Trophoblast cell (in vitro differentiated cells and primary cell): ENCODE data around the gene XNDC1N.

Experiments used
- DNase-seq, 2 donors: peaks; one replicate each; pipeline ENCODE4 v3.0.0-alpha.2; 2016
- H2AFZ ChIP-seq: 2 replicates; pipeline ENCODE4 v1.6.1; 2013; ENCODE audit warnings: low read length, moderate library complexity, mild to moderate bottlenecking; ENCODE audit not compliant: insufficient read depth, poor library complexity
- H2AK5ac ChIP-seq: 2 replicates; pipeline ENCODE4 v1.6.1; 2013; ENCODE audit warnings: mild to moderate bottlenecking, low read length
- H2BK120ac ChIP-seq: 2 replicates; pipeline ENCODE4 v1.6.1; 2013; ENCODE audit warnings: low read length, mild to moderate bottlenecking, moderate library complexity; ENCODE audit not compliant: insufficient read depth, poor library complexity
- H2BK12ac ChIP-seq: 2 replicates; pipeline ENCODE4 v1.6.1; 2013; ENCODE audit warnings: mild to moderate bottlenecking, low read length, moderate library complexity
- H2BK5ac ChIP-seq: 2 replicates; pipeline ENCODE4 v1.6.1; 2013; ENCODE audit warnings: low read length, low read depth, moderate library complexity, mild to moderate bottlenecking; ENCODE audit not compliant: poor library complexity
- H3K14ac ChIP-seq: 2 replicates; pipeline ENCODE4 v1.6.1; 2013; ENCODE audit warnings: mild to moderate bottlenecking, low read length
- H3K18ac ChIP-seq: 2 replicates; pipeline ENCODE4 v1.6.1; 2013; ENCODE audit warnings: mild to moderate bottlenecking, low read length
- H3K23ac ChIP-seq: 2 replicates; pipeline ENCODE4 v1.6.1; 2013; ENCODE audit warnings: low read length
- H3K27ac ChIP-seq: 2 replicates; pipeline ENCODE4 v1.5.1; 2013; ENCODE audit warnings: low read depth, mild to moderate bottlenecking, inconsistent platforms, low read length, moderate library complexity
- H3K27me3 ChIP-seq: 2 replicates; pipeline ENCODE4 v1.6.1; 2013; ENCODE audit warnings: inconsistent platforms, mild to moderate bottlenecking, low read length, moderate library complexity; ENCODE audit not compliant: insufficient read depth
- H3K36me3 ChIP-seq, 2 experiments: 1 replicate in 1 of 2; 2 replicates in 1 of 2; pipeline ENCODE4 v1.6.1; 2013; ENCODE audit warnings: low read length in 2 of 2, mild to moderate bottlenecking in 2 of 2, moderate library complexity in 1 of 2; ENCODE audit not compliant: insufficient read depth in 2 of 2, control insufficient read depth in 1 of 2
- H3K4ac ChIP-seq: 2 replicates; pipeline ENCODE4 v1.6.1; 2013; ENCODE audit warnings: low read depth, mild to moderate bottlenecking, low read length, moderate library complexity
- H3K4me1 ChIP-seq, 2 experiments: 1 replicate in 1 of 2; 2 replicates in 1 of 2; pipeline ENCODE4 v1.6.1; 2013; ENCODE audit warnings: low read length in 2 of 2, mild to moderate bottlenecking in 2 of 2, moderate library complexity in 1 of 2; ENCODE audit not compliant: insufficient read depth in 2 of 2, control insufficient read depth in 1 of 2
- H3K4me2 ChIP-seq: 2 replicates; pipeline ENCODE4 v1.6.1; 2013; ENCODE audit warnings: inconsistent platforms, mild to moderate bottlenecking, low read length, moderate library complexity
- H3K4me3 ChIP-seq: 2 replicates; pipeline ENCODE4 v1.5.1; 2013; ENCODE audit warnings: mild to moderate bottlenecking, low read depth, low read length, inconsistent platforms
- H3K79me1 ChIP-seq: one replicate; pipeline ENCODE4 v1.6.1; 2013; ENCODE audit warnings: low read length
- H3K79me2 ChIP-seq: 2 replicates; pipeline ENCODE4 v1.6.1; 2013; ENCODE audit warnings: low read length, mild to moderate bottlenecking; ENCODE audit not compliant: control insufficient read depth, insufficient read depth, poor library complexity
- H3K9ac ChIP-seq: 2 replicates; pipeline ENCODE4 v1.6.1; 2013; ENCODE audit warnings: mild to moderate bottlenecking, low read length
- H3K9me3 ChIP-seq: 2 replicates; pipeline ENCODE4 v1.6.1; 2013; ENCODE audit warnings: low read depth, mild to moderate bottlenecking, control low read depth, inconsistent platforms, low read length; ENCODE audit not compliant: insufficient read depth
- H4K12ac ChIP-seq: 2 replicates; pipeline ENCODE4 v1.6.1; 2013; ENCODE audit warnings: low read depth, mild to moderate bottlenecking, low read length, moderate library complexity
- H4K8ac ChIP-seq: 2 replicates; pipeline ENCODE4 v1.6.1; 2013; ENCODE audit warnings: low read depth, mild to moderate bottlenecking, low read length, moderate library complexity
- H4K91ac ChIP-seq: one replicate; pipeline ENCODE4 v1.6.1; 2013; ENCODE audit warnings: low read depth, mild to moderate bottlenecking, low read length, moderate library complexity
- WGBS: extraction: QIAGEN DNeasy Blood & Tissue Kit; methylation state at CpG from one replicate; pipeline ENCODE4 v1.1.7; 2013; ENCODE audit warnings: missing lambda C conversion rate; ENCODE audit not compliant: insufficient read length, insufficient coverage; ENCODE audit errors: extremely low coverage; 5-methylcytosine and 5-hydroxymethylcytosine counted together

Gene XNDC1N

GRCh38 chr11:71936825-71937224 is 8.4 kb upstream of the XNDC1N start:
- Histone ChIP-seq H3K9me3 (no peaks in the 10 kb centered on the region), H3K9ac (no peak overlapping the region), H2AFZ (no peak overlapping the region), H3K79me2 (peaks cover 2% of the 10 kb centered on the region), H3K79me1 (no peaks in the 10 kb centered on the region), H2BK5ac (no peak overlapping the region), H3K27me3 (no peaks in the 10 kb centered on the region), H3K4me2 (no peak overlapping the region), H2AK5ac (no peak overlapping the region), H3K18ac (no peak overlapping the region), H3K4me1 (peaks cover 0 to 2% of the 10 kb centered on the region in 2 experiments), H3K27ac (no peak overlapping the region), H3K4me3 (no peak overlapping the region), H3K23ac (no peak overlapping the region), H2BK120ac (no peak overlapping the region), H4K8ac (no peak overlapping the region), H2BK12ac (no peak overlapping the region), H3K14ac (no peak overlapping the region), H3K4ac (no peak overlapping the region), H3K36me3 (peaks cover 0 to 2% of the 10 kb centered on the region in 2 experiments), H4K12ac (no peak overlapping the region), H4K91ac (no peak overlapping the region)
- peak; percentile 14 to 65 for DNase-seq
- no CpG with 5 or more reads among the region's 5 CpGs for WGBS

DNA sequence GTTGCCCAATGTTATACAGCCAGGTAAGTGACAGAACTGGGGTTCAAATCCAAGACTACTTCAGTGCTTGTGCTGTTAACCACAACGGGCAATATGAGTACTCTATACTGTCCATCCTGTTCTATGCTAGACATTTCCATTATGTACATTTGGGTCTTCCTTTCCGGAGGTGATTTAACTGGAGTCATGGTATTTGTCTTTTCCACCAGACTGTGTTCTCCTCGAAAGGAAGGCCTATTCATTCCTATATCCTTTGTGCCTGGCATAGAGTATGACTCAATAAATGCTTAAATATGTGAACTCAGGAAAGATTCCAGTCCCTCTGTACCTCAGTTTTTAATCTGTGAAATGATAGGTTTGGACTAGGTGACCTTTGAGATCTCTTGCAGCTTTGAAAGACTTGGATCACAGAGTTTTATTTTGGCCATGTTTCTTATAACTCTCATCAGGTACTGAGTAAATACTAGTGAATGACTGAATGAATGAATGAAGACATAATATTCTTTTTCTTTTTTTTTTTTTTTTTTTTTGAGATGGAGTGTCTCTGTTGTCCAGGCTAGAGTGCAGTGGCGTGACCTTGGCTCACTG is 7.0 kb upstream of the XNDC1N start:
- Histone ChIP-seq H4K8ac (no peak overlapping the region), H4K91ac (no peak overlapping the region), H2BK12ac (no peak overlapping the region), H2AFZ (no peak overlapping the region), H2BK5ac (no peak overlapping the region), H3K4me1 (peaks cover 0 to under 1% of the 10 kb centered on the region in 2 experiments), H2BK120ac (no peak overlapping the region), H3K27ac (no peak overlapping the region), H3K79me2 (peaks cover 2% of the 10 kb centered on the region), H3K23ac (no peak overlapping the region), H2AK5ac (no peak overlapping the region), H3K4me2 (no peak overlapping the region), H4K12ac (no peak overlapping the region), H3K9ac (no peak overlapping the region), H3K14ac (no peak overlapping the region), H3K79me1 (no peaks in the 10 kb centered on the region), H3K4me3 (no peak overlapping the region), H3K36me3 (peaks cover 0 to 2% of the 10 kb centered on the region in 2 experiments), H3K27me3 (no peaks in the 10 kb centered on the region), H3K9me3 (no peaks in the 10 kb centered on the region), H3K18ac (no peak overlapping the region), H3K4ac (no peak overlapping the region)
- no CpG with 5 or more reads among the region's 4 CpGs for WGBS
- no peak for DNase-seq

- Histone ChIP-seq H4K12ac (no peak overlapping the region), H3K27me3 (no peaks in the 10 kb centered on the region), H2BK120ac (no peak overlapping the region), H3K36me3 (peaks cover 0 to 2% of the 10 kb centered on the region in 2 experiments), H2BK5ac (no peak overlapping the region), H3K27ac (no peak overlapping the region), H3K14ac (no peak overlapping the region), H3K4me3 (peak overlapping the region; percentile 23), H4K8ac (no peak overlapping the region), H3K79me1 (no peaks in the 10 kb centered on the region), H3K4me1 (peaks cover 6 to 7% of the 10 kb centered on the region in 2 experiments), H3K79me2 (peaks cover 9% of the 10 kb centered on the region), H3K4me2 (no peak overlapping the region), H3K4ac (no peak overlapping the region), H3K9ac (no peak overlapping the region), H2AK5ac (no peak overlapping the region), H4K91ac (no peak overlapping the region), H3K9me3 (no peaks in the 10 kb centered on the region), H2AFZ (no peak overlapping the region), H3K18ac (no peak overlapping the region), H3K23ac (no peak overlapping the region), H2BK12ac (no peak overlapping the region)
- no peak for DNase-seq
- no CpG with 5 or more reads among the region's 2 CpGs for WGBS
Measured at GRCh38 chr11:71934213-71934612, 5.8 kb upstream of the XNDC1N start.

DNA sequence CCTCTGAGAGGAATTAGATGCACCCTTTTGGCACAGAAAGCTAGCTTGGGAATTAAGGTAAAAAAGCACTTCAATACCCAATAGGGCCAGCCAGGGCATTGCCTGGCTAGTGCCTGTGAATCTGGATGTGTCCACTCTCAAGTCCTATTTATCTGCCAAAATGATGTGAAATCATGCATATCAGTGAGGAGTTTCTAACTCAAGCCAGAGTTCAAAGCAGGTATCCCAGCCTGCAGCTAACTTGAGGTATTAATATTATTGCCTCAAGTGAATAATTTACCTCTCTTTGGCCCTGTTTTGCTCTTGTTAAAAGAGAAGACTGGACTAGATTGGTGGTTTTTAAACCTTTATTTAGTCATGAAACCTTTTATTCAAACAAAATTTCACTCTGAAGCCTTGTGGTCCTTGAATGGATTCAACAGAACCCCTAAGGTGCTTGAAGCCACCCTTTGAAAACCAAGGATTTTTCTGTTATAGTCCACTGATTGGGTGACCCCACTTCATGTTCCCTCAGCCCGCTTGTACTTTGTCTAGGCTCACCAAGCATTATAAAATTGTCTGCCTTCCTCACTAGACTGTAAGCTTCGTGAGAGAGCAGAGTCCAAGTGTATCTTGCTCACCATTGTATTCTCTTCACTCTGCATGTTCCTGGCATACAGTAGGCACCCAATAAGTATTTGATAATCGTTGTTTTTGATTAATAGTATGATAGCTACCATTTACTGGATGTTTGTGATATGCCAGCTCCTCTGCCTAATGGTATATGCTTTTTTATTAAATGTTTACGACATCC is 4.9 kb upstream of the XNDC1N start:
- H3K9me3 ChIP-seq, result no peaks in the 10 kb centered on the region
- no peak overlapping the region for H3K14ac ChIP-seq
- DNase-seq, result no peak
- H2BK5ac ChIP-seq, result no peak overlapping the region
- no peak overlapping the region for H3K9ac ChIP-seq
- H3K4me1 ChIP-seq, result peaks cover 6 to 7% of the 10 kb centered on the region in 2 experiments
- WGBS, result no CpG with 5 or more reads among the region's 4 CpGs
- H3K79me2 ChIP-seq, result peaks cover 12% of the 10 kb centered on the region
- H3K36me3 ChIP-seq, result peaks cover 0 to 2% of the 10 kb centered on the region in 2 experiments
- no peaks in the 10 kb centered on the region for H3K27me3 ChIP-seq
- H4K12ac ChIP-seq, result no peak overlapping the region
- no peak overlapping the region for H2AK5ac ChIP-seq
- H3K4me2 ChIP-seq, result no peak overlapping the region
- no peak overlapping the region for H3K4me3 ChIP-seq
- no peak overlapping the region for H4K91ac ChIP-seq
- peaks cover 5% of the 10 kb centered on the region for H3K79me1 ChIP-seq
- H2BK120ac ChIP-seq, result no peak overlapping the region
- H4K8ac ChIP-seq, result no peak overlapping the region
- no peak overlapping the region for H3K23ac ChIP-seq
- H3K4ac ChIP-seq, result peak overlapping the region; percentile 47
- no peak overlapping the region for H3K27ac ChIP-seq
- no peak overlapping the region for H3K18ac ChIP-seq
- no peak overlapping the region for H2BK12ac ChIP-seq
- H2AFZ ChIP-seq, result no peak overlapping the region
